Uterus (tissue), 4 donors: ENCODE results near the gene VWA3B. TPM values are rescaled to one million over a fixed set of nuclear protein-coding genes. Genes with fewer than 3 reads are reported as not detected.

Source experiments
- DNase-seq, 2 donors: peaks; one replicate each; pipeline ENCODE4 v3.0.0-alpha.2; 2019 to 2020
- H3K27ac ChIP-seq, 2 donors: fragments of 200-600 bp; sonication (generic); 1 replicate in 1 of 2; 2 replicates in 1 of 2; pipeline ENCODE4 v1.5.1; 2016 to 2018
- H3K27me3 ChIP-seq, 2 donors: fragments of 200-600 bp; sonication (generic); one replicate each; pipeline ENCODE4 v1.5.1; 2018 to 2019; ENCODE audit warnings: control low read depth in 1 of 2
- H3K36me3 ChIP-seq, 2 donors: fragments of 200-600 bp; sonication (generic); one replicate each; pipeline ENCODE4 v1.5.1; 2019; ENCODE audit warnings: control low read depth in 1 of 2
- H3K4me1 ChIP-seq, 2 donors: fragments of 200-600 bp; sonication (generic); one replicate each; pipeline ENCODE4 v1.5.1; 2018 to 2019; ENCODE audit warnings: control low read depth in 1 of 2
- H3K4me3 ChIP-seq, 2 donors: fragments of 200-600 bp; sonication (generic); 1 replicate in 1 of 2; 2 replicates in 1 of 2; pipeline ENCODE4 v1.5.1; 2018 to 2019; ENCODE audit warnings: mild to moderate bottlenecking in 1 of 2
- H3K9me3 ChIP-seq, 2 donors: fragments of 200-600 bp; sonication (generic); one replicate each; pipeline ENCODE4 v1.5.1; 2019; ENCODE audit warnings: control low read depth in 1 of 2
- POLR2A ChIP-seq, 2 donors: fragments of 450-650 bp; IDR thresholded peaks; one replicate each; pipeline ENCODE4 v1.6.1; 2016; ENCODE audit warnings: antibody characterized with exemption in 2 of 2, mild to moderate bottlenecking in 1 of 2, moderate library complexity in 1 of 2
- intact Hi-C: fragments of 100-400 bp; cut with DNase I; formaldehyde crosslinking; loops from one replicate; pipeline ENCODE4 v1.15.1; 2023; ENCODE audit warnings: low total_unique reads
- total RNA-seq, 4 donors: library from RNA; depleted of rRNA in 3 of 4; stranded (reverse); fragments of >200 nt in 3 of 4; gene quantifications; one replicate each; pipeline versions ENCODE4 v1.1.0 to v1.2.4, GENCODE V29; 2014 to 2023
- TF ChIP-seq, protein P1 (sequence below), 4 experiments: fragments of 200-600 bp in 2 of 4; fragments of 450-650 bp in 2 of 4; sonication (generic) in 2 of 4; IDR thresholded peaks; one replicate each; pipeline ENCODE4 v1.5.1; 2016 to 2019; ENCODE audit warnings: antibody characterized with exemption in 4 of 4, mild to moderate bottlenecking in 2 of 4, moderate library complexity in 1 of 4
- donor health status: DM: yes; HTN: yes; CAD: no.

The VWA3B gene
- total RNA-seq, 4 donors from 2014 or later = 0.98 to 2.1 TPM; not detected in 2

DNA sequence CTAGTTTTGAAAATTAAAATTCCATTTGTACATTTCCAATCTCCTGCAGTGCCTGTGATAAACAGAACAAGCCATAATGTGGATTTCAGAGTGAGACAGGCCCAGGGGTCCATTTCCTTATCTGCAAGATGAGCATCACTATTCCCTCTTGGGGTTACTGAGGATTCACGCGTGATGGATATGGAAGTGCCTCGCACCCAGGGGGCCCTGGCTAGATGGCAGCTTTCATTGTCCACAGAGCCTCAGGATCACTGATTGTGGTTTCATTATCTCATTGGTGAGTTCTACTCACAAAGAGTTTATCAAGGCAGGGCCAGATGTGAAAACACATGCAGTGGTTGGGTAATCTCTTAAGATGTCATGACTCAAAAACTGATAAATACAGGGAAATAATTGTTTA, 270.9 kb downstream of the VWA3B start:
- no peak for TF ChIP-seq POLR2A (IDR thresholded peaks at IDR 0.05)
- TF ChIP-seq, protein P1, sequence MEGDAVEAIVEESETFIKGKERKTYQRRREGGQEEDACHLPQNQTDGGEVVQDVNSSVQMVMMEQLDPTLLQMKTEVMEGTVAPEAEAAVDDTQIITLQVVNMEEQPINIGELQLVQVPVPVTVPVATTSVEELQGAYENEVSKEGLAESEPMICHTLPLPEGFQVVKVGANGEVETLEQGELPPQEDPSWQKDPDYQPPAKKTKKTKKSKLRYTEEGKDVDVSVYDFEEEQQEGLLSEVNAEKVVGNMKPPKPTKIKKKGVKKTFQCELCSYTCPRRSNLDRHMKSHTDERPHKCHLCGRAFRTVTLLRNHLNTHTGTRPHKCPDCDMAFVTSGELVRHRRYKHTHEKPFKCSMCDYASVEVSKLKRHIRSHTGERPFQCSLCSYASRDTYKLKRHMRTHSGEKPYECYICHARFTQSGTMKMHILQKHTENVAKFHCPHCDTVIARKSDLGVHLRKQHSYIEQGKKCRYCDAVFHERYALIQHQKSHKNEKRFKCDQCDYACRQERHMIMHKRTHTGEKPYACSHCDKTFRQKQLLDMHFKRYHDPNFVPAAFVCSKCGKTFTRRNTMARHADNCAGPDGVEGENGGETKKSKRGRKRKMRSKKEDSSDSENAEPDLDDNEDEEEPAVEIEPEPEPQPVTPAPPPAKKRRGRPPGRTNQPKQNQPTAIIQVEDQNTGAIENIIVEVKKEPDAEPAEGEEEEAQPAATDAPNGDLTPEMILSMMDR (IDR thresholded peaks at IDR 0.05) = no peak
- H3K4me1 ChIP-seq = no peaks in the 10 kb centered on the region
- no peak for DNase-seq
- no peaks in the 10 kb centered on the region for H3K9me3 ChIP-seq
- intact Hi-C loops = no loop called here
- no peak overlapping the region for H3K4me3 ChIP-seq
- no peaks in the 10 kb centered on the region for H3K27me3 ChIP-seq
- H3K36me3 ChIP-seq = no peaks in the 10 kb centered on the region
- H3K27ac ChIP-seq = no peak overlapping the region

DNA sequence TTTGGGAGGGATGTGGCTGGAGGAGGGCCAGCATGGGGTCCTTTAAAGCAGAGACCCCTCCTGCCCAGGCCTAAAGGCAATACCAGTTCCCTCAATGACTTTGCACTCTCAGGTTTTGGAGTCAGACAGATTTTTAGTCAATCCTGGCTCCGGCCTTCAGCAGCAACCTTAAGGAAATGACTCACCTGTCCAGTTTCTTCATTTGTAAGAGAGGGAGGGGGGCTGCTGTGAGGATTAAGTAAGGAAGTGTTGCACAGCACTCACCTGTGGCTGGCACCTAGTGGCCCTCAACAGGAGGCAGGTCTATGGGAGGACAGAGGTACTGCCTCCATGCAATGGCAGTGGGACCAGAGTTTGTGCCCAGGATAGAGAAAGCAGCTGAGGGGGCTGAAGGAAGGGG, 273.0 kb downstream of the VWA3B start:
- intact Hi-C loops = no loop called here
- no peak for DNase-seq
- Histone ChIP-seq H3K9me3 (no peaks in the 10 kb centered on the region), H3K36me3 (no peaks in the 10 kb centered on the region), H3K27me3 (no peaks in the 10 kb centered on the region), H3K27ac (no peak overlapping the region), H3K4me1 (no peaks in the 10 kb centered on the region), H3K4me3 (no peak overlapping the region)
- no peak for TF ChIP-seq POLR2A (IDR thresholded peaks at IDR 0.05)
- TF ChIP-seq, protein P1 (IDR thresholded peaks at IDR 0.05) = no peak

Other genes with a start within 250 kb of the VWA3B start
- 10 to 100 TPM; 14.1 to 62.4 (median 35.4) TPM for gene TMEM131, start 91.2 kb upstream of the VWA3B start, total RNA-seq